ENCODE data around the gene DMD.

Gene DMD

DNA sequence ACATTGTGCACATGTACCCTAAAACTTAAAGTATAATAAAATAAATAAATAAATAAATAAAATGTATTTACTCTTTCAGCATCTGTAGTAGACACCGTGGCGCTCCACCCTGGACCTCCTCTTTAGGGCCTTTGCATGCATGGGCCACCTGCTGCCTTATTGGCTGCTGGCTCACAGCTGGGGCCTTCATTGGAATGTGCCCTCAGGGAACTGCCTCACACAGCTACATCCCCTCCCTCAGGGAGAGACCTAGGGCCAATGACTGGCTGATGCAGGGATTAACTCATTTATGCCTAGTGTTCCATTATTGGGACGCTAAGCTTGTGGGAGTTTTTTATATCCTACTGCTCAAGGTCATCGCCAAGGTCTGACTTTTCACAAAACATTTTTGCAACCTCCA is 1836.6 kb downstream of the DMD start:
- no peak for TF ChIP-seq POLR2AphosphoS5 (IDR thresholded peaks at IDR 0.05; ENCODE audit: low read depth, low read length)
- no peak for TF ChIP-seq POLR2A (IDR thresholded peaks at IDR 0.05; ENCODE audit: low read depth, low read length)
- no peak for TF ChIP-seq TAF1 (IDR thresholded peaks at IDR 0.05; ENCODE audit: borderline replicate concordance, low read depth, low read length)
- DNase-seq (ENCODE audit: insufficient read length) (no peak), FAIRE-seq (no peak)

DNA sequence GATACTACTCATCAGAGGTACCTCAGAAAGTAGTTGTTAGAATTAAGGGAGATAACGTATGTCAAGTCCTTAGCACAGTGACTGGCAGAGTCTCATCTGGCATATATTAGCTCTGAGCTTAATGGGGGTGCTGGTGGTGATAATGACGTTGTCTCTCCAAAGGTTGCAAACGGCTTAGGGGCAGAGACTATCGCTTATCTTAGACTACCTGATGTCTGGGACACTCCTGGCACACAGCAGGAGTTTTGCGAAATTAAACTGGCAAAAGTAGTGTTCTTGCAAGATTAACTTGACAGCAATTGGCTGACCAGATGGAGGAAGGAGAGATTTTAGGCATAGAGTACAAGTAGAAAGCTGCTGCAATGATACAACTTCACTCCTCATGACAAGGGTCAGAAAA is 1839.4 kb downstream of the DMD start:
- TF ChIP-seq POLR2AphosphoS5 (IDR thresholded peaks at IDR 0.05; ENCODE audit: low read depth, low read length) (no peak), TAF1 (IDR thresholded peaks at IDR 0.05; ENCODE audit: borderline replicate concordance, low read depth, low read length) (no peak), POLR2A (IDR thresholded peaks at IDR 0.05; ENCODE audit: low read depth, low read length) (no peak)
- DNase-seq (ENCODE audit: insufficient read length), result no peak
- FAIRE-seq, result no peak

DNA sequence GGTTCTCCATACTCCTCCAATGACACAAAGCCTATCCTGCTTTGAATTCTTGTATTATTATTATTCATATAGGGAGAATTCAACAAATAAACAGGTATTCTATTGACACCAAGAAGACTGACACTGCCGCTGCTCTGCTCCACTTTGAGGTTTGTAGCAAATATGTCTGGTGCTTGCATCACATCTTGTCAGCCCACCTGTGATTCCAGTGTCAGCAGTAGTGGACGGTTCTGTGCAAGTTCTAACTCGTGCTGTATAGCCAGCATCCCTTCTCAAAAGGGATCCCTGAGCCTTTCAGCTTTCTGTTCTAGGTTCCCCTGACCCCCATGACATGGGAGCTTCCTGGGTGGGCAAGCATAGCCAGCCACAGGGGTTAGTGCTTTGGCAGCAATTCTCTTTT is 1843.5 kb downstream of the DMD start:
- no peak for FAIRE-seq
- no peak for DNase-seq (ENCODE audit: insufficient read length)
- TF ChIP-seq POLR2A (IDR thresholded peaks at IDR 0.05; ENCODE audit: low read depth, low read length), result no peak

DNA sequence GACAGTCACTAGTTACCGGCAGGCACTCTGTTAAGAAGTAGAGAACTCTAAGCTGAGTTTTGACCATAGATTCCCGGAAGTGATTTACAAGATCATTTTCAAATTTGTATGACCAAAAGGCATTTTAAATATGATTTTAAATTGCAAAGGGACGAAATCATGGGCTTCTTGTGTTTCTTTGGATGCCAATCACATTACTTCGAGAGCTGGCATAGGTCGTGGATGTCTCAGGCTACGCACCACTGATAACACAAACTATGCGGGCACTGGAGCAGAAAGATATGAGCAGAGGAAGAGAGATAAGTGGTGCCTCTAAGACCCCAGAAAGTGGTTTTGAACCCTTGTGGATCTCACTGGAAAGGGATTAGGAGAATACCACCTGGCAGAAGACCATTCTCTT is 1845.3 kb downstream of the DMD start:
- no peak for TF ChIP-seq TAF1 (IDR thresholded peaks at IDR 0.05; ENCODE audit: borderline replicate concordance, low read depth, low read length)
- no peak for TF ChIP-seq POLR2A (IDR thresholded peaks at IDR 0.05; ENCODE audit: low read depth, low read length)
- TF ChIP-seq POLR2AphosphoS5 (IDR thresholded peaks at IDR 0.05; ENCODE audit: low read depth, low read length), result no peak
- DNase-seq (ENCODE audit: insufficient read length) (no peak), FAIRE-seq (no peak)

DNA sequence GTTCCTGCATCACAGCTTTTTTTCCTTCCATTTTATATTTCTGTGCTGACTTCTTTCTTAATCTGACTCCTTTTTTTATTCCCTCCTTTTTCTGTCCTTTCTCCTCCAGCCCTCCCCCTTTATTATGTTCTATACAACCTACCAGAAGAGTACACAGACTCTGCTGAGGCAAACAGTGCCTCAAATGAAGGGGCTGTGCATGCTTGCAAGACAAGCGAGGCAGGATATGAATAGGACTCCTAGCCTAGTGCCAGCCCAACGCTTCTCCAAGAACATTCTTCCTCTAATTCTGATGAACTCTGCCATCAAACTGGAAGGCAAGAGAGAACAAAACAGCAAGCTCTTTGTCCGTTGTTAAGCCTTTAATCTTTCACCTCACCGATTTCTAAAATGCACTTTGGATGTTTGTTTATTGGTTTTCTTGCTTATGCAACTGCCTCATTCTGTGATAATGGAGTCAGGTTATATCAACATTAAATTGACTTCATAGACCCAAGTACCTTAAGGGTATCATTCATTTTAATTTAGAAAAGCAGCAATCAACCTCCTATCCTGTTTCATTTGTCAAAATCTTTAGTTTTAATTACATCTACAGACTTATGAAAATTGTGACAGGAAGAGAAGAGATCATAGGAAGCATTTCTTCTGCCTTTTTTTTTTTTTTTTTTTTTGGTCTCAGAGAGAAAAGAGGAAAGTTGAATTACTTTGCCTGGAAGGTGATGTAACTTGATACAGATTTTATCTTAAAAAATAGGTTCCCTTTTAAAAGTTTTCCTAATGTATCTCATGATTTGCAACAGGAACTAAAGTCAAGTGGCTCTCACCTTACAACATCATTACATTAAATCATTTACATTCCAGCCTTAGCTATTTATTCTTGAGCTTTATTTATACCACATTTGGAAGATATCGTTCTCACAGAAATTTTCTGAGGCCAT is 1854.8 kb downstream of the DMD start:
- DNase-seq (ENCODE audit: insufficient read length) (no peak), FAIRE-seq (no peak)
- TF ChIP-seq POLR2A (IDR thresholded peaks at IDR 0.05; ENCODE audit: low read depth, low read length) (no peak), TAF1 (IDR thresholded peaks at IDR 0.05; ENCODE audit: borderline replicate concordance, low read depth, low read length) (no peak), POLR2AphosphoS5 (IDR thresholded peaks at IDR 0.05; ENCODE audit: low read depth, low read length) (no peak)

DNA sequence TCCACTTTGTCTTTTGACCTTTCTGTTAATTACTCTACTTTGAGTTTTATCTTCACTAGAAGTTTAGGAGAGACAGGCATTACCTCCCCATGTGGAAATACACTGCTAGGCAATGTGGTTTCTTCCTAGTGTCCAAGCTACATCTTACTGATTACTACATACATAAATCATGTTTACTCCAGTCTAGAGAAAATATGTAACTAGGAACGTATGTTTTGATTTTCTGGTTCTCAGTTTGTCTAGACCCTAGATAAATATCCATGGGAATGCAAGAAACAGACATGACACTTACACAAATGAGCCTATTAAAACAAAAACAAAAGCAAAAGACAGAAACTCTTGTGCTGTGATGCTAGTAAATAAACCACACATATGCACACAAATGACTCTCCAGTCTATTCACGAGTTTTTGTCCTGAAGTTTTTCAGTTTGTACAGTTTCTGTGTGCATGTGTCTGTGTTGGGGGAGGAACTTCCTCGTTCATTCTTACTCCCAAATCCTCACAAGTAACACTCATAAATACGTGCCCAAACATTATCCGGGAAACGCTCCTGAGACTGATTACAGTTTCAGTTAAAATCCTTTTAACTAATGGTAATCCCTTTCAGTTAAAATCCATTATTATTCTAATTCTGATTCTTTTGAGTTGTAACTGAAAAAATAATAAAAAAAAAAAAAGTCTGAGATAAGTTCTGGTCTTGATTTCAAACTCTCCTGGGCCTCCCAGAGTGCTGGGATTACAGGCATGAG is 1856.0 kb downstream of the DMD start:
- DNase-seq (ENCODE audit: insufficient read length) (no peak), FAIRE-seq (no peak)
- TF ChIP-seq POLR2A (IDR thresholded peaks at IDR 0.05; ENCODE audit: low read depth, low read length) (no peak), POLR2AphosphoS5 (IDR thresholded peaks at IDR 0.05; ENCODE audit: low read depth, low read length) (no peak), TAF1 (IDR thresholded peaks at IDR 0.05; ENCODE audit: borderline replicate concordance, low read depth, low read length) (no peak)

DNA sequence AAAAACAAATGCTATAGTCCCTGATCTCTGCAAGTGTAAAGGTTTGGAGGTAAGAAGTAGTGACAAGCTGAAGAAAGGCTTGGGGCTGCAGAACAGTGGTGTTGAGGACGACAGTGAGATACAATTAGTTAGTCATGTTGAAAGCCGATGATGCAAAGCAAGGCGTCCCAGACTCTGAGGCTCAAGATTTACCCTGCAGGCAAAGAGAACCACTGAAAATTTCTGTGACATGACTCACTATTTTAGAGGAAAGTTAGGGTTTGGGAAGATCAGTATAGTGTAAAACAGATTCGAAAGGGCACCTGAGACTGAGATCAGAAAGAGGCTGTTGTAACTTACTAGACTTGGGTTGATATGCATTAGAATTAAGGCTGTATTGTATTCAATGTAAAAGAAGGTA is 1858.3 kb downstream of the DMD start:
- FAIRE-seq, result no peak

DNA sequence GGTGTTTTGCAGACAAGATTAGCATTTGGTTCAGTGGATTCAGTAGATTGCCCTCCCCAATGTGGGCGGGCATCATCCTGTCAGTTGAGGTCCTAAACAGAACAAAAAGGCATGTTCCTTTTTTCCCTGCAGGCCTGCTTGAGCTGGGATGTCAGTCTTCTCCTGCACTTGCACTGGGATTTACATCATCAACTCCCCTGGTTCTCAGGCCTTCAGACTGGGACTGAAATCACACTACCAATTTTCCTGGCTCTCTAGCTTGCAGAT is 1860.6 kb downstream of the DMD start:
- FAIRE-seq, result no peak

More for the DNA sequence above, 1858.3 kb downstream of the DMD start:
- no peak for DNase-seq (ENCODE audit: insufficient read length)
- no peak for TF ChIP-seq TAF1 (IDR thresholded peaks at IDR 0.05; ENCODE audit: borderline replicate concordance, low read depth, low read length)
- TF ChIP-seq POLR2A (IDR thresholded peaks at IDR 0.05; ENCODE audit: low read depth, low read length), result no peak
- TF ChIP-seq POLR2AphosphoS5 (IDR thresholded peaks at IDR 0.05; ENCODE audit: low read depth, low read length), result no peak

DNA sequence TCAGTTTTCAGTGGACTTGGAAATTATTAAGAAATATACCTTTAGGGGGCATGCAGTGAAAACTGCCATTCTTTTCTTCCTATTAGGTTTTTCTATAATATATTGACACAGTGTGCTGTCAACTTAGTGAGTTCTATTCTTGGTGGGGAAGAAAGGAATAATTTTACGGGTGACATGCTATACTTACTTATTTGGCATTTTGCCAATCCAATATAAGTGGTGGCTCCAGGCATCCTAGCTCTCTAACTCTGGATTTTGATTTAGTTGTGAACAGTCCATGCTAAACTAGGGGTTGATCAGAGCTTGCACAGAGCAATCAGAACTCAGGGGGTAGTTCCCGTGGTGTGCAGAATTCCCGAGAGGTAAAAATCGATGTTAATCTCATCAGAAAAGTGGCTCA is 1861.8 kb downstream of the DMD start:
- no peak for FAIRE-seq

More for the DNA sequence above, 1860.6 kb downstream of the DMD start:
- no peak for DNase-seq (ENCODE audit: insufficient read length)
- no peak for TF ChIP-seq POLR2A (IDR thresholded peaks at IDR 0.05; ENCODE audit: low read depth, low read length)
- TF ChIP-seq TAF1 (IDR thresholded peaks at IDR 0.05; ENCODE audit: borderline replicate concordance, low read depth, low read length), result no peak
- no peak for TF ChIP-seq POLR2AphosphoS5 (IDR thresholded peaks at IDR 0.05; ENCODE audit: low read depth, low read length)

DNA sequence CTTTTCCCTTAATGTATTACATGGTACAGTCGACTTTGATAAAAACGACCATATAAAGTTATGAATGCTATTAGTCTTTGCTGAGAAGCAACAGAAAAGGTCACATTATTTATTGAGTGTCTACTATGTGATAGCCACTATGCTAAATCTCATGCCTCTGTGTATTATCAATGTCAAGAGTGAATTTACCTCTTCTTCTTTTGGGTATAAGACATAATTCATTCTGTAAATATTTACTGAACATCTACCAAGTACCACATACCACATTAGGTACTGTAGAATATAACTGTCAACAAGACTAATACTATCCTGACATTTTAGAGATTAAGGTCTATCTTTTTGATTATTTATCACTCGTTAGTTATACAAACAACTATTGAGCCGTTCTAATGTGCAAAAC is 1870.8 kb downstream of the DMD start:
- DNase-seq (ENCODE audit: insufficient read length), result no peak
- TF ChIP-seq POLR2AphosphoS5 (IDR thresholded peaks at IDR 0.05; ENCODE audit: low read depth, low read length) (no peak), POLR2A (IDR thresholded peaks at IDR 0.05; ENCODE audit: low read depth, low read length) (no peak), TAF1 (IDR thresholded peaks at IDR 0.05; ENCODE audit: borderline replicate concordance, low read depth, low read length) (no peak)
- no peak for FAIRE-seq

More for the DNA sequence above, 1861.8 kb downstream of the DMD start:
- TF ChIP-seq TAF1 (IDR thresholded peaks at IDR 0.05; ENCODE audit: borderline replicate concordance, low read depth, low read length) (no peak), POLR2A (IDR thresholded peaks at IDR 0.05; ENCODE audit: low read depth, low read length) (no peak), POLR2AphosphoS5 (IDR thresholded peaks at IDR 0.05; ENCODE audit: low read depth, low read length) (no peak)
- DNase-seq (ENCODE audit: insufficient read length), result no peak

DNA sequence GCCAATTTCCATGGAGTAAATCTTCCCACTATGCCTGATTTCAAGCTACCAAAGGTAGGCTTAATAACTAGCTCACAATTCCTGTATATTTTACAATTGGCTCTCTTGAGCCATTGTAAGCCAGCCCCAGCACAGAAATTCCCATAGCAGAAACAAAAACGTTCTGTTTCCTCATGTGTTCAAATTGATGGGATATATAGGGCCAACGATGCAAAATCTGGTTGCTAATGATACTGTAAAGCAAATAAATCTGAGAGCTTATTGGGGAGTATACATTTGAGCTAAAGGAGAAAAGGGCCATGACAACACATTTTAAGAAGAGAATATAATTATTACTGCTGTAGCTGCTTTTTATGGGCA is 1872.4 kb downstream of the DMD start:
- TF ChIP-seq POLR2A (IDR thresholded peaks at IDR 0.05; ENCODE audit: low read depth, low read length) (no peak), TAF1 (IDR thresholded peaks at IDR 0.05; ENCODE audit: borderline replicate concordance, low read depth, low read length) (no peak)
- no peak for DNase-seq (ENCODE audit: insufficient read length)
- FAIRE-seq, result no peak

DNA sequence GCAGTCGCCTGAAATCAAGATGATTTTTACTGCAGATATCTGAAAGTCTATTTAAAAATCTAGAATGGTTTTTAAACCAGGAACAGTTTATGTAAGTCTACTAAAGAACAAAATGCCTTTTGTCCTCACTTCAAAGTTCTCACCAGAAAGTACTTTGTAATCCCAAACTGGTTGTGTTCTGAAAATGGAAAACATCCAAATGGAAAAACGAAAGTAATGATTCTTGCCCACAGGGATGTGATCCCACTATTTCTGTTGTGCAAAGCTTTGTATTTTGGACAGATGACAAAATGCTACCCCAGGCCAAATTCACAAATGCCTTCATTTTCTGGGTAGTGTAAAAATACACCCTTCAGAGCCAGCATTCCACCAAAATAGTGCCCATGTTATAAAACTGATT is 1874.0 kb downstream of the DMD start:
- TF ChIP-seq POLR2AphosphoS5 (IDR thresholded peaks at IDR 0.05; ENCODE audit: low read depth, low read length), result no peak
- no peak for TF ChIP-seq TAF1 (IDR thresholded peaks at IDR 0.05; ENCODE audit: borderline replicate concordance, low read depth, low read length)
- TF ChIP-seq POLR2A (IDR thresholded peaks at IDR 0.05; ENCODE audit: low read depth, low read length), result no peak
- FAIRE-seq (no peak), DNase-seq (ENCODE audit: insufficient read length) (no peak)
